HG03521 (cell line): ENCODE measurements around the gene PITPNM1.

ENCODE experiments used
- ATAC-seq: cut with Tn5 transposase; IDR thresholded peaks from one replicate; pipeline ENCODE4 v1.9.1; 2021; ENCODE audit warnings: mild to moderate bottlenecking, moderate library complexity; ENCODE audit not compliant: unreplicated experiment

Gene PITPNM1

GRCh38 chr11:67445515-67445914 lies 59.6 kb downstream of the PITPNM1 start:
- no peak for ATAC-seq

- peak; percentile 2 for ATAC-seq
Measured at GRCh38 chr11:67442504-67443404, 62.4 kb downstream of the PITPNM1 start.
